Skeletal muscle tissue (tissue), 4 donors: ENCODE data around the gene XCR1. TPM values are rescaled to one million over a fixed set of nuclear protein-coding genes. Genes with fewer than 3 reads are reported as not detected.
"Not testable (repeated sequence)": the region's sequence is repeated elsewhere in the genome, so short reads cannot be mapped to it uniquely, and the experiment has no call there.

Experiments
- H3K27ac ChIP-seq: one replicate; pipeline ENCODE4 v1.7.0; 2013; ENCODE audit warnings: mild to moderate bottlenecking, low read depth, low read length, inconsistent platforms
- H3K27me3 ChIP-seq, 3 donors: one replicate each; pipeline ENCODE4 v1.7.0; 2013; ENCODE audit warnings: low read length in 3 of 3; ENCODE audit not compliant: control insufficient read depth in 3 of 3, insufficient read depth in 3 of 3
- H3K36me3 ChIP-seq, 3 donors: one replicate each; pipeline ENCODE4 v1.7.0; 2013; ENCODE audit warnings: low read length in 3 of 3; ENCODE audit not compliant: control insufficient read depth in 3 of 3, insufficient read depth in 3 of 3
- H3K4me1 ChIP-seq, 3 donors: one replicate each; pipeline ENCODE4 v1.7.0; 2013; ENCODE audit warnings: low read length in 3 of 3, mild to moderate bottlenecking in 3 of 3; ENCODE audit not compliant: control insufficient read depth in 3 of 3, insufficient read depth in 3 of 3
- H3K4me3 ChIP-seq, 3 donors: one replicate each; pipeline ENCODE4 v1.7.0; 2013; ENCODE audit warnings: low read length in 3 of 3
- H3K9ac ChIP-seq, 3 donors: one replicate each; pipeline ENCODE4 v1.7.0; 2013; ENCODE audit warnings: low read length in 3 of 3, mild to moderate bottlenecking in 3 of 3, moderate library complexity in 2 of 3, low read depth in 1 of 3
- H3K9me3 ChIP-seq, 3 donors: one replicate each; pipeline ENCODE4 v1.7.0; 2013; ENCODE audit warnings: low read length in 3 of 3; ENCODE audit not compliant: control insufficient read depth in 3 of 3
- total RNA-seq: library from RNA; depleted of rRNA; stranded (reverse); fragments of >200 nt; gene quantifications from one replicate; pipeline ENCODE4 v1.2.3, GENCODE V29; 2014
- donor health status: Osteomylitis.

Gene XCR1
- total RNA-seq, 1 donor from 2014 or later = not detected

- H3K27ac ChIP-seq = no peak overlapping the region
- peaks cover 6 to 22% (median 12%) of the 10 kb centered on the region in 3 donors for H3K4me1 ChIP-seq
- H3K27me3 ChIP-seq = no peaks in the 10 kb centered on the region
- no peak overlapping the region for H3K4me3 ChIP-seq
- no peaks in the 10 kb centered on the region for H3K36me3 ChIP-seq
- H3K9ac ChIP-seq = no peak overlapping the region
- peaks cover 0 to 2% (median 0%) of the 10 kb centered on the region in 3 donors for H3K9me3 ChIP-seq
Observed at GRCh38 chr3:46010519-46011113, 16.7 kb downstream of the XCR1 start.

- H3K9ac ChIP-seq = no peak overlapping the region
- H3K36me3 ChIP-seq = no peaks in the 10 kb centered on the region
- no peak overlapping the region for H3K27ac ChIP-seq
- H3K4me1 ChIP-seq = peaks cover 6 to 22% (median 12%) of the 10 kb centered on the region in 3 donors
- H3K9me3 ChIP-seq = peaks cover 0 to 2% (median 0%) of the 10 kb centered on the region in 3 donors
- H3K27me3 ChIP-seq = no peaks in the 10 kb centered on the region
- no peak overlapping the region for H3K4me3 ChIP-seq
Observed at GRCh38 chr3:46008058-46008457, 19.2 kb downstream of the XCR1 start.

GRCh38 chr3:46007280-46007679 lies 20.0 kb downstream of the XCR1 start:
- Histone ChIP-seq H3K36me3 (no peaks in the 10 kb centered on the region), H3K27me3 (no peaks in the 10 kb centered on the region), H3K4me3 (no peak overlapping the region), H3K9me3 (peaks cover 0 to 2% (median 0%) of the 10 kb centered on the region in 3 donors), H3K4me1 (peaks cover 6 to 22% (median 12%) of the 10 kb centered on the region in 3 donors), H3K27ac (no peak overlapping the region), H3K9ac (no peak overlapping the region)

- Histone ChIP-seq H3K4me3 (no peak overlapping the region), H3K27me3 (no peaks in the 10 kb centered on the region), H3K27ac (no peak overlapping the region), H3K4me1 (peaks cover 6 to 22% (median 12%) of the 10 kb centered on the region in 3 donors), H3K9me3 (peaks cover 0 to 2% (median 0%) of the 10 kb centered on the region in 3 donors), H3K9ac (no peak overlapping the region), H3K36me3 (no peaks in the 10 kb centered on the region)
Observed at GRCh38 chr3:46006238-46007032, 20.8 kb downstream of the XCR1 start.

- not testable (repeated sequence) for H3K9me3 ChIP-seq, H3K36me3 ChIP-seq, H3K9ac ChIP-seq, H3K27ac ChIP-seq, H3K27me3 ChIP-seq, H3K4me3 ChIP-seq
- peaks cover 6 to 22% (median 12%) of the 10 kb centered on the region in 3 donors for H3K4me1 ChIP-seq
Observed at GRCh38 chr3:46003706-46004105, 23.6 kb downstream of the XCR1 start.

- Histone ChIP-seq H3K4me3 (no peak overlapping the region), H3K9ac (no peak overlapping the region), H3K27me3 (no peaks in the 10 kb centered on the region)
Observed at GRCh38 chr3:46001178-46001577, 26.1 kb downstream of the XCR1 start.

GRCh38 chr3:45997942-45998341 lies 29.3 kb downstream of the XCR1 start:
- Histone ChIP-seq H3K27me3 (no peaks in the 10 kb centered on the region), H3K4me3 (no peak overlapping the region), H3K27ac (no peak overlapping the region), H3K9me3 (no peaks in the 10 kb centered on the region), H3K4me1 (peaks cover 19 to 31% (median 21%) of the 10 kb centered on the region in 3 donors), H3K36me3 (no peaks in the 10 kb centered on the region), H3K9ac (no peak overlapping the region)

More at GRCh38 chr3:46001178-46001577, 26.1 kb downstream of the XCR1 start:
- no peaks in the 10 kb centered on the region for H3K36me3 ChIP-seq
- no peak overlapping the region for H3K27ac ChIP-seq
- H3K9me3 ChIP-seq = no peaks in the 10 kb centered on the region
- peaks cover 4 to 12% (median 5%) of the 10 kb centered on the region in 3 donors for H3K4me1 ChIP-seq

GRCh38 chr3:45997499-45997898 lies 29.8 kb downstream of the XCR1 start:
- H3K36me3 ChIP-seq, H3K9me3 ChIP-seq, H3K9ac ChIP-seq, H3K27ac ChIP-seq, H3K27me3 ChIP-seq, H3K4me3 ChIP-seq: not testable (repeated sequence)
- peaks cover 24 to 35% (median 25%) of the 10 kb centered on the region in 3 donors for H3K4me1 ChIP-seq

GRCh38 chr3:45995236-45996192 lies 31.8 kb downstream of the XCR1 start, which contains the start of gene FYCO1:
Gene FYCO1, minus strand, starts transcription at chr3:45995824. Its CDS starts 10,914 bp downstream, at chr3:45984910.
- peak within 1 kb of the TSS; percentile 92 to 93 (median 93) for H3K4me3 ChIP-seq
- H3K27me3 ChIP-seq = no peaks in the 10 kb centered on the region
- H3K9me3 ChIP-seq = no peaks in the 10 kb centered on the region
- peaks cover 0 to 2% (median 0%) of the 10 kb centered on the region in 3 donors for H3K36me3 ChIP-seq
- H3K9ac ChIP-seq = peak within 1 kb of the TSS; percentile 97 to 100 (median 99)
- peak within 1 kb of the TSS; percentile 99 for H3K27ac ChIP-seq
- peaks cover 39 to 51% (median 42%) of the 10 kb centered on the region in 3 donors for H3K4me1 ChIP-seq
